ENCODE data around the gene NECTIN2. TPM values are rescaled to one million over a fixed set of nuclear protein-coding genes. Genes with fewer than 3 reads are reported as not detected.
A peak's percentile ranks its signal among the peaks of the same experiment; 100 is the strongest.
"Not testable (repeated sequence)": the region's sequence is repeated elsewhere in the genome, so short reads cannot be mapped to it uniquely, and the experiment has no call there.

Gene NECTIN2
- polyA plus RNA-seq, 1 experiment: 80.2 TPM

- H3K4me3 ChIP-seq (ENCODE audit: low read depth, low read length): no peak overlapping the region
- peaks cover 9% of the 10 kb centered on the region for H3K27me3 ChIP-seq (ENCODE audit: control insufficient read depth, insufficient read depth, low read length)
- H3K9me3 ChIP-seq (ENCODE audit: control insufficient read depth, insufficient read depth, low read length): no peaks in the 10 kb centered on the region
- DNase-seq (ENCODE audit: low read depth, low spot score): no peak
- ChIA-PET POLR2A (no interaction called here), CTCF (interaction anchor here (1.0 kb wide), 1 partner anchor 46 kb away, joined by 4 read pairs; no protein-coding TSS in a partner anchor)
- H3K27ac ChIP-seq (ENCODE audit: low read depth, low read length): no peak overlapping the region
- TF ChIP-seq, protein P1, sequence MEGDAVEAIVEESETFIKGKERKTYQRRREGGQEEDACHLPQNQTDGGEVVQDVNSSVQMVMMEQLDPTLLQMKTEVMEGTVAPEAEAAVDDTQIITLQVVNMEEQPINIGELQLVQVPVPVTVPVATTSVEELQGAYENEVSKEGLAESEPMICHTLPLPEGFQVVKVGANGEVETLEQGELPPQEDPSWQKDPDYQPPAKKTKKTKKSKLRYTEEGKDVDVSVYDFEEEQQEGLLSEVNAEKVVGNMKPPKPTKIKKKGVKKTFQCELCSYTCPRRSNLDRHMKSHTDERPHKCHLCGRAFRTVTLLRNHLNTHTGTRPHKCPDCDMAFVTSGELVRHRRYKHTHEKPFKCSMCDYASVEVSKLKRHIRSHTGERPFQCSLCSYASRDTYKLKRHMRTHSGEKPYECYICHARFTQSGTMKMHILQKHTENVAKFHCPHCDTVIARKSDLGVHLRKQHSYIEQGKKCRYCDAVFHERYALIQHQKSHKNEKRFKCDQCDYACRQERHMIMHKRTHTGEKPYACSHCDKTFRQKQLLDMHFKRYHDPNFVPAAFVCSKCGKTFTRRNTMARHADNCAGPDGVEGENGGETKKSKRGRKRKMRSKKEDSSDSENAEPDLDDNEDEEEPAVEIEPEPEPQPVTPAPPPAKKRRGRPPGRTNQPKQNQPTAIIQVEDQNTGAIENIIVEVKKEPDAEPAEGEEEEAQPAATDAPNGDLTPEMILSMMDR (IDR thresholded peaks at IDR 0.05; ENCODE audit: low read depth, low read length): no peak
Measured at GRCh38 chr19:44908074-44908835, 62.2 kb downstream of the NECTIN2 start.

GRCh38 chr19:44908836-44909261, 62.8 kb downstream of the NECTIN2 start:
- no peaks in the 10 kb centered on the region for H3K9me3 ChIP-seq (ENCODE audit: control insufficient read depth, insufficient read depth, low read length)
- TF ChIP-seq, protein P1 (IDR thresholded peaks at IDR 0.05; ENCODE audit: low read depth, low read length): no peak
- no peak for DNase-seq (ENCODE audit: low read depth, low spot score)
- H3K4me3 ChIP-seq (ENCODE audit: low read depth, low read length): no peak overlapping the region
- no peak overlapping the region for H3K27ac ChIP-seq (ENCODE audit: low read depth, low read length)
- ChIA-PET POLR2A (no interaction called here), CTCF (interaction anchor here (2.8 kb wide), 1 partner anchor 43 kb away, joined by 17 read pairs; no protein-coding TSS in a partner anchor)
- H3K27me3 ChIP-seq (ENCODE audit: control insufficient read depth, insufficient read depth, low read length): peaks cover 9% of the 10 kb centered on the region

DNA sequence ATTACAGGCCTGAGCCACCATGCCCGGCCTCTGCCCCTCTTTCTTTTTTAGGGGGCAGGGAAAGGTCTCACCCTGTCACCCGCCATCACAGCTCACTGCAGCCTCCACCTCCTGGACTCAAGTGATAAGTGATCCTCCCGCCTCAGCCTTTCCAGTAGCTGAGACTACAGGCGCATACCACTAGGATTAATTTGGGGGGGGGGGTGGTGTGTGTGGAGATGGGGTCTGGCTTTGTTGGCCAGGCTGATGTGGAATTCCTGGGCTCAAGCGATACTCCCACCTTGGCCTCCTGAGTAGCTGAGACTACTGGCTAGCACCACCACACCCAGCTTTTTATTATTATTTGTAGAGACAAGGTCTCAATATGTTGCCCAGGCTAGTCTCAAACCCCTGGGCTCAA, 63.7 kb downstream of the NECTIN2 start:
- POLR2A ChIA-PET: interaction anchor here (0.6 kb wide), 1 partner anchor 51 kb away, joined by 6 read pairs; no protein-coding TSS in a partner anchor

GRCh38 chr19:44911896-44912295, 65.8 kb downstream of the NECTIN2 start:
- CTCF ChIA-PET: interaction anchor here (1.0 to 2.8 kb wide), 3 partner anchors 8 to 43 kb away, joined by 4 to 17 read pairs (median 8); partner anchors contain the start of gene CLPTM1
- not testable (repeated sequence) for H3K27ac ChIP-seq (ENCODE audit: low read depth, low read length); H3K27me3 ChIP-seq (ENCODE audit: control insufficient read depth, insufficient read depth, low read length); H3K4me3 ChIP-seq (ENCODE audit: low read depth, low read length); DNase-seq (ENCODE audit: low read depth, low spot score); H3K9me3 ChIP-seq (ENCODE audit: control insufficient read depth, insufficient read depth, low read length)
- POLR2A ChIA-PET: interaction anchor here (1.3 kb wide), 1 partner anchor 43 kb away, joined by 5 read pairs; no protein-coding TSS in a partner anchor

More for the DNA sequence above, 63.7 kb downstream of the NECTIN2 start:
- Histone ChIP-seq H3K27me3 (ENCODE audit: control insufficient read depth, insufficient read depth, low read length) (peaks cover 9% of the 10 kb centered on the region), H3K4me3 (ENCODE audit: low read depth, low read length) (no peak overlapping the region), H3K27ac (ENCODE audit: low read depth, low read length) (no peak overlapping the region), H3K9me3 (ENCODE audit: control insufficient read depth, insufficient read depth, low read length) (no peaks in the 10 kb centered on the region)
- CTCF ChIA-PET: interaction anchor here (2.8 kb wide), 1 partner anchor 42 kb away, joined by 17 read pairs; no protein-coding TSS in a partner anchor
- no peak for DNase-seq (ENCODE audit: low read depth, low spot score)
- TF ChIP-seq, protein P1 (IDR thresholded peaks at IDR 0.05; ENCODE audit: low read depth, low read length): no peak

DNA sequence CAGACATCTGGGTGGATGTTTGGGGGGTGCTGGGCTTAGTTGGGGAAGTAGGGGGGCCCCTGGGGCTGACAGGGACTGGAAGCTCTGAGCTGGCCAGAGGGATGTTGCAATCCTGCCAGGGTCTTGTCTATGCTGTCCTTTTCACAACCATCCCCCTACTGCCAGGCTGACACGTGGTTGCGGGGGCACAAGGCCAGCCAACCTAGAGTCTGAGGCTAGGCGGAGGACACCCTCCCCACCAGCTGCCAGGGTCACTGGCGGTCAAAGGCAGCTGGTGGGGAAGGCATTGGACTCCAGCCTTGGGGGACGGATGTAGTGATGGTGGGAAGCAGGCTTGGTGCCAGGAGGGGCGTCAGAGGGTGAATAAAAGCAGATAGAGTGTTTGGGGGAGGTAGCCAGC, 66.8 kb downstream of the NECTIN2 start:
- H3K27me3 ChIP-seq (ENCODE audit: control insufficient read depth, insufficient read depth, low read length): no peaks in the 10 kb centered on the region
- H3K9me3 ChIP-seq (ENCODE audit: control insufficient read depth, insufficient read depth, low read length): no peaks in the 10 kb centered on the region
- H3K27ac ChIP-seq (ENCODE audit: low read depth, low read length): no peak overlapping the region
- TF ChIP-seq, protein P1 (IDR thresholded peaks at IDR 0.05; ENCODE audit: low read depth, low read length): no peak
- POLR2A ChIA-PET: no interaction called here
- no peak for DNase-seq (ENCODE audit: low read depth, low spot score)
- no peak overlapping the region for H3K4me3 ChIP-seq (ENCODE audit: low read depth, low read length)
- CTCF ChIA-PET: no interaction called here

DNA sequence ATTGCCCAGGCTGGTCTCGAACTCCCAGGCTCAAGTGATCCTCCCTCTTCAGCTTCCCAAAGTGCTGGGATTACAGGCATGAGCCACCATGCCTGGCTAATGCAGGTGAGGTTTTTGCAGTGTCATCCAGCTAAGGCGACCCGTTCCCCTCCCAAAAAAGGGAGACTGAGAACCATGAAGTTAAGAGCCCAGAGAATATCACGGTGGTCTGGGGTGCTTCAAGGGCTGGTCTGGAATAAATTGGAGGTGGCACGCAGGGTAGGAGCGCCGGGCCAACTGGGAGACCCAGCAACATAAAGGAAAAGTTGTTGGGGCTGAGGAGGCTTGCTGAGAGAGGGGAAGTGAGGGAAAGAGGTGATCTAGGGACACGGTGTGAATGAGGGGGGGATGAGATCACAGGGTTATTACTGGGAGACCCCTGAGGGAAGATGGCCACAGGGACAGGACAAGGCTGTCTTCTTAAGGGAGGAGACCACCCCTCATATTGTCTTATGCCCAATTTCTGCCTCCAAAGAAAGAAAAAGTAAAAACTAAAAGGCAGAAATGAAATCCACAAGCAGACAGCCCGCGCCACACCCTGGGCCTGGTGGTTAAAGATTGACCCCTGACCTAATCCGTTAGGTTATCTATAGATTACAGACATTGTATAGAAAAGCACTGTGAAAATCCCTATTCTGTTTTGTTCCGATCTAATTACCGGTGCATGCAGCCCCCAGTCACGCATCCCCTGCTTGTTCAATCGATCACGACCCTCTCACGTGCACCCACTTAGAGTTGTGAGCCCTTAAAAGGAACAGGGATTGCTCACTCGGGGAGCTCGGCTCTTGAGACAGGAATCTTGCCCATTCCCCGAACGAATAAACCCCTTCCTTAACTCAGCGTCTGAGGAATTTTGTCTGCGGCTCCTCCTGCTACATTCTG, 67.7 kb downstream of the NECTIN2 start:
- H3K27me3 ChIP-seq (ENCODE audit: control insufficient read depth, insufficient read depth, low read length); CTCF ChIA-PET; H3K27ac ChIP-seq (ENCODE audit: low read depth, low read length); H3K4me3 ChIP-seq (ENCODE audit: low read depth, low read length); H3K9me3 ChIP-seq (ENCODE audit: control insufficient read depth, insufficient read depth, low read length); POLR2A ChIA-PET; DNase-seq (ENCODE audit: low read depth, low spot score): not testable (repeated sequence)

DNA sequence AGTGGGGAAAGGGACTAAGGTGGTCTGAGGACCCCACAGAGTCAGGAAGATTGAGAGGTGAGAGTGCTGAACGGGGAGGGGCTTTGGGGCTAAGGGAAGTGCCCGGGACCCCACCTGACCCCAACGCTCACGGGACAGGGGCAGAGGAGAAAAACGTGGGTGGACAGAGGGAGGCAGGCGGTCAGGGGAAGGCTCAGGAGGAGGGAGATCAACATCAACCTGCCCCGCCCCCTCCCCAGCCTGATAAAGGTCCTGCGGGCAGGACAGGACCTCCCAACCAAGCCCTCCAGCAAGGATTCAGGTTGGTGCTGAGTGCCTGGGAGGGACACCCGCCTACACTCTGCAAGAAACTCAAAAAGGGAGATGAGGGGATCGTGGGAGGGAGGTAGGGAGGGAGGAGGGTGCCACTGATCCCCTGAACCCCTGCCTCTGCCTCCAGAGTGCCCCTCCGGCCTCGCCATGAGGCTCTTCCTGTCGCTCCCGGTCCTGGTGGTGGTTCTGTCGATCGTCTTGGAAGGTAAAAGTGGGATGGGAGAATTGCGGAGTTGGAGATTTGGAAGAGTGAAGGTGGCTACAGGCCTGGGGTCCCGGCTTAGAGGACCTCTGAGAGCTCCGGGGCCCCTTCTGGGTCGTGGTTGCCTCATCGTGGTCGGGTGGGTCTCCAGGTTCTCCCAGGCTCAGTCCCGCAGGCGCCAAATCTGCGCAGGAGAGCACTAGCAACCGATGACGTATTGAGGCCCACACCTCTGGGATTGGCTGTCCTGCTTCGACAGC, 68.5 kb downstream of the NECTIN2 start, which contains the start of gene APOC1:
TSS of gene APOC1 (plus strand) at position 176 of the 774 bp plus-strand sequence. CDS start at position 460, 284 bp downstream.
- CTCF ChIA-PET: interaction anchor here (0.7 to 0.8 kb wide), 2 partner anchors 11 to 35 kb away, joined by 3 to 8 read pairs; no protein-coding TSS in a partner anchor
- not testable (repeated sequence) for H3K27me3 ChIP-seq (ENCODE audit: control insufficient read depth, insufficient read depth, low read length); H3K27ac ChIP-seq (ENCODE audit: low read depth, low read length); H3K9me3 ChIP-seq (ENCODE audit: control insufficient read depth, insufficient read depth, low read length)
- peak; percentile 36 for DNase-seq (ENCODE audit: low read depth, low spot score)
- POLR2A ChIA-PET: interaction anchor here (0.7 to 0.8 kb wide), 2 partner anchors 30 to 40 kb away, joined by 4 to 9 read pairs; partner anchors contain the start of gene CLPTM1
- peak within 1 kb of the TSS; percentile 66 for H3K4me3 ChIP-seq (ENCODE audit: low read depth, low read length)

All from AG04450 (cell line).